HG02885 (cell line): ENCODE results near the gene TMEM214.

Source experiments
- ATAC-seq: cut with Tn5 transposase; IDR thresholded peaks from one replicate; pipeline ENCODE4 v1.9.1; 2021; ENCODE audit warnings: mild to moderate bottlenecking; ENCODE audit not compliant: unreplicated experiment, poor library complexity

The TMEM214 gene

GRCh38 chr2:27081984-27082772 is 49.4 kb downstream of the TMEM214 start:
- ATAC-seq = no peak

- ATAC-seq = no peak
Observed at GRCh38 chr2:27082773-27083409, 50.1 kb downstream of the TMEM214 start.

- no peak for ATAC-seq
Observed at GRCh38 chr2:27083410-27084296, 50.9 kb downstream of the TMEM214 start.

GRCh38 chr2:27084297-27085061 is 51.7 kb downstream of the TMEM214 start:
- no peak for ATAC-seq

- no peak for ATAC-seq
Observed at GRCh38 chr2:27085062-27085672, 52.4 kb downstream of the TMEM214 start.

GRCh38 chr2:27085673-27086089 is 52.9 kb downstream of the TMEM214 start:
- no peak for ATAC-seq

- ATAC-seq = peak; percentile 85
Observed at GRCh38 chr2:27086090-27086723, 53.4 kb downstream of the TMEM214 start.

- no peak for ATAC-seq
Observed at GRCh38 chr2:27086724-27087593, 54.2 kb downstream of the TMEM214 start, which contains the start of gene KHK. KHK (plus strand) TSS chr2:27086772; CDS start chr2:27087260, 488 bp downstream.

- ATAC-seq = no peak
Observed at GRCh38 chr2:27087823-27088410, 55.2 kb downstream of the TMEM214 start.

- ATAC-seq = no peak
Observed at GRCh38 chr2:27088634-27089033, 55.9 kb downstream of the TMEM214 start.

- ATAC-seq = no peak
Observed at GRCh38 chr2:27089111-27089954, 56.6 kb downstream of the TMEM214 start.
